HG03139 (cell line): ENCODE data around the gene GYPA.
"Not testable (repeated sequence)": the region's sequence is repeated elsewhere in the genome, so short reads cannot be mapped to it uniquely, and the experiment has no call there.

ENCODE experiments used
- ATAC-seq: cut with Tn5 transposase; IDR thresholded peaks from one replicate; pipeline ENCODE4 v1.9.1; 2021; ENCODE audit not compliant: unreplicated experiment

GYPA gene

DNA sequence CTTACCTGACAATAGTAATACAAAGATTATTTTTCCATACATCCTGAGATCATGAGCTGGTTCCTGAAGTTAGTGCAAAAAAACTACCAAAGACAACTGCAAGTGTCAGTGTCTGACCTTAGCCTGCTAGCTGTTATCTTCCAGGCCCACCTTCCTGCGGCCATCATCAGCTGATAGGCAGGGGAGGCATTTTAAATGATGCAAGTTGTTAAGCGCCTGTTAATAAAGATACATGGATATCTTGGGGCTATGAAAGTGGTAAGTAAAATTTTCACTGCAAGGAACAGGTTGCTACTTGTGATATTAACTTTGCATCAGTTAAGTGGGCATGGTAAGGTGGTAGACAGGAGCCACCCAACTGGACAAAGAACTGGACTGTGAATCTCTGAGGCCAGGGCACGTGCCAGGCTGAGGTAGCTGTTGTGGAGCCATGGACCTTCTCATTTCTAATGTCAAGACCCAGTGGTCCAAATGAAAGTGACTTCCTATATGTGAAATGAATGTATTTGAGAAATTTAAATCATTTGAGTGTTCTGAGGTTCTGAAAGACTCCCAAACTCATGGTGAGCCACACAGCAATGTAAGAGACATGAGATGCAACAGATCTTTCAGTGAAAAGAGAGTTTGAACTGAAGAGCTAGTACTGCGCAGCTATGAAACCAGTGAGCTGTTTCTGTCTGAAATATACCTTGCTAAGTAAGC is at the start of gene GYPA:
GYPA (minus strand) TSS at position 125 of the 702 bp plus-strand sequence; CDS start at position 42, 83 bp downstream.
- ATAC-seq: not testable (repeated sequence)

GRCh38 chr4:144190009-144190408 is 49.5 kb upstream of the GYPA start:
- no peak for ATAC-seq

GRCh38 chr4:144189121-144189520 is 48.6 kb upstream of the GYPA start:
- peak; percentile 82 for ATAC-seq

GRCh38 chr4:144185086-144185485 is 44.6 kb upstream of the GYPA start:
- no peak for ATAC-seq

GRCh38 chr4:144183165-144183564 is 42.6 kb upstream of the GYPA start:
- ATAC-seq: no peak

DNA sequence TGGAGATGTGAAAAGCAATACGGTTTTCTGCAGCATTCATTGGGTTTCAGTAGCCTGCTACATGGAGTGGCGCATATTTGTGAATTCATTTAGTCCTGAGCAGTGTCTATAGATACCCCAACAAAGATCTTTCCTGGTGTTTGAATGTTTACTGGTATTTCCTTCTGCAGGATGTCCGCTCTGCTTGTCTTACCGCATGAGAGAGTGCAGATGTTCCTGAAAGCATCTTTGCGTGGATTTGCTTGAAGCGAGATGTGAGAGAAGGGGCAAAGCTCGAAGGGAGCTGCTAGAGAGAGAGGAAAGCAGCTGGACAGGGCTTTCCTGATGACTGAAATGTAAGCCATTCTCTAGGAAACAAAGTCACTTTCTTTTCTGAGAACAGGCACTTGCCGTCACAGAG is 40.9 kb upstream of the GYPA start:
- ATAC-seq: no peak

GRCh38 chr4:144179152-144179739 is 38.7 kb upstream of the GYPA start:
- ATAC-seq: no peak

DNA sequence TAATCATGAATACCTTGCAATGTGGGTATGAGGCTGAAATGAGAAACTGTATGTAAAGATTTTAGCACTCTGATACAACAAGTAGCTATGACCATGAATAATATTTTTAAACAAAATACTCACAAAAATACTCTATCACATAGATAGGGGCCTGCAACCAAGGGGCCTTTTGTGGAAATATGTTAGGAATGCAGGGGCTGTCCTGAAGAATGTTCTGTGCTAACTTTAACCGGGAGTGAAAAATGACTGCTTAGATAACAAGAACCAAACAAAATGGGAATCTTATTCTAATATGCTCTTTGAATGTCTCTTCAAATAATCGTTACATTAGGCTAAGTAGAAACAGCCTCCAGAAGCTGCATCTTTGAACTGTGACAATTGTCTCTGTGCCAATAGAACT is 37.9 kb upstream of the GYPA start:
- no peak for ATAC-seq

- no peak for ATAC-seq
Measured at GRCh38 chr4:144176476-144176875, 36.0 kb upstream of the GYPA start.

DNA sequence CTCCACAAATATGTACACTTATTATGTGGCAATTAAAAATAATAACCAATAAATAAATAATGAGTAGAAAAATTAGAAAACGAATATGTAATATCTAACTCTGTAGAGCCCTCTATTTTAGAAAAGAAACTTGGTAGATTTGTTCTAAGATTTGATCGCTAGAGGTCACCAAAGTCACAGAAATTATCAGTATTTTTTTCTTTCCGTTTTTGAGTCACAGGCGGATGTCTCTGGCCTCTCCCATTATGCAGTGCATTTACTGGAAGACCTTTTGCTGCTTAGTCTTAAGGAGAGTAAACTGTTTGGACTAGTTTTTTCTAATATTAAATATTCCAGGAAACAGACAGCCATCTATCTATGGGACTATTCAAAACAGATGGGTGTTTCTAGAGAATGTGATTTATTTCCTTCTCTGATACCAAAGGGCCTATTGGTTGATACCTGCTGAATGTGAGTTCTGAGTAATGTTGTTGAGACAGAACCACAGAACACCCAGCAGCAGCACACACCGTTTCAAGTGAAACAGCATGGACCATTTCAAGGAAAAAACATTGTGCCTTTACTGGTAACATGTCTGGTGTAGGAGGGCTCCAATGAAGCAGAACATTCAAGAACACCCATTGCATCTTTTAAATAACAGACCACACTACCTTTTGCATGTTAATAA is 34.0 kb upstream of the GYPA start:
- peak; percentile 58 for ATAC-seq

GRCh38 chr4:144171697-144172096 is 31.2 kb upstream of the GYPA start:
- no peak for ATAC-seq

- no peak for ATAC-seq
Measured at GRCh38 chr4:144169211-144169610, 28.7 kb upstream of the GYPA start.

GRCh38 chr4:144154044-144154443 is 13.5 kb upstream of the GYPA start:
- ATAC-seq: no peak

- peak; percentile 76 for ATAC-seq
Measured at GRCh38 chr4:144142690-144143326, 2.3 kb upstream of the GYPA start.

DNA sequence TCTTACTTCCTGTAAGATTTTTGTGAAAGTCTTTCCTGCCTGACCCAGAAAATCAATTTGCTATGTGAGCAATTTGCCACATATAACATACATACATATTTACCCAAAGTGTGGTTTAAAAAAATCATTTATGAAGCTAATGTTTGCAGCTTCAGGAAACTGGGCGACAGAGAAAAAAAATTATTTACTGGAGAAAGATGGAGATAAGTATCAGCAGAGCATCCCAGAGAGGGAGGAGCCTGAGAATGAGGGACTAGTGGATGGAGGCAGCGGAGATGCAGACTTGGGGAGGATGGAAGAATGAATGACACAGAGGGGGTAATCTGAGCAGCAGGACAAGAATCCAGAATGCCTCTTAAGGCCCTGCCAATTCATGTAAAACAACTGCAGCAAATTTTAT is 975 bp upstream of the GYPA start:
- no peak for ATAC-seq

DNA sequence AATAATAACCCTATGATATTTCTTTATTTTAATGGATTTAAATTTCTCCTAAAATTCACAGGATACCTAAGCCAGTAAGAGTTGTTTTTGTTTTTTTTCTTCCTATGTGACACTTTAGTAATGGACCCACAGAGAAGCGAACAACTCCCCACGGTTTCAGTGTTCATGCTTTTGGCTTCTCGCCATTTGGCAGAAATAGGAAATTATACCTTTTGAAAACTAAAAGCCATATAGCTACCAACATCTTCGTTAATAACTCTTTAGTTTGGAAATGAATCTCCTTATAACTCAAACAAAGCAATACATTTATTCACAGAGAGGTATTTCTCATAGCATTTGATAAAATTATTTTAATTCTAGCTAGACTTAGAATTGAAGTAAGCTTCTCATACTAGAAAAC is 527 bp downstream of the GYPA start:
- not testable (repeated sequence) for ATAC-seq

DNA sequence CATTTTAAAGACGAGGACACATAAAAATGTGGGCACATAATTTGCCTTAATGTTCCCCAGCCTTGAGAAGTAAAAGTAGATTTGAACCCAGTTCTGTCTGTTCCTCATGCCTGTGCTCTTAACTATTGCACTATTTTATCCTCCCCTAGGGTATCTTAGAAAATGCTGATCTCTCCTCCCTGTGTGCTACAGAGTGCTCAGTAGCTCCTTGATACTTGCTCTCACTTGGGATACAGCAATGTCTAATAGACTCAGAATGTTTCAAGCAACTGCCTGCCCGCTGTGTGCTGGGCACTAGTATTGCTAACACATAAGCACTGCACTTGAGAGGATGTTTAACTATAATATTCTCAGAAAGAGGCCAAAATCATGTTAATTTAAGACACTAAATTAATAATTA is 971 bp downstream of the GYPA start:
- ATAC-seq: not testable (repeated sequence)

- ATAC-seq: not testable (repeated sequence)
Measured at GRCh38 chr4:144138239-144138638, 2.3 kb downstream of the GYPA start.

DNA sequence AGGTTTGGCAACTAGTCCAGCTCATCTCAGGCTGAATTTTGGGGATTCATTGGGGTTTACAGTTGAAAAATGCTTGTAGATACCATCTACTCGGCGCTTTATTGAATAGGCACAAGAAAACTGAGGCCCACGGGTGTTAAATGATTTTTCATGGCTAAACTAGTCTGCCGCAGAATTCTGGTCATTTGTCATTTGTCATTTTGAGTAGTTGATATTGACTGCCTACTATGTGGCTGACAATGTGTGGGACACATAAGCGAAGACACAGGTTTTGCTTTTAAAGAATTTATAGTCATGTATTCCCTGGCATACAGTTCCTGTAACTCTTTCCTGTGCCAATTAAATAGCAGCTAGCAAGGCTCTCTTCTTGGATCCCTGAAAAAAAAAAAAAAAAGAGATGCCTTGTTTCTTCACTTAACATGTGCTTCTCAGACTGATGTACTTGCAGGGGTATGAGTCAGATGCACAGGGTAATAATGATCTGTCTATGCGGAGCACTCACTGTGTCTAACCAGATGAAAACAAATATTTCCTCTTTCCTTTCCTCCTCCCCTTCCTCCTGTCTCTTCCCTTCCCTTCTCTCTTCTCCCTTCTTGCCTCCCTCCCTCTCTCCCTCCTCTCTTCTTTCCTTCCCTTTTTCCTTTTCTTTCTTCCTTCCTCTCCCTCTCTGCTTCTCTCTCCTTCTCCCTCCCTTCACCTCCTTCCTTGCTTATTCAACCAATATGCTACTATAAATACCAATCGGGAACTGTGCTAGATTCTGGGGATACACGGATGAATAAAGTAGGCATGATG is 3.2 kb downstream of the GYPA start:
- ATAC-seq: not testable (repeated sequence)

- not testable (repeated sequence) for ATAC-seq
Measured at GRCh38 chr4:144136189-144136588, 4.3 kb downstream of the GYPA start.

DNA sequence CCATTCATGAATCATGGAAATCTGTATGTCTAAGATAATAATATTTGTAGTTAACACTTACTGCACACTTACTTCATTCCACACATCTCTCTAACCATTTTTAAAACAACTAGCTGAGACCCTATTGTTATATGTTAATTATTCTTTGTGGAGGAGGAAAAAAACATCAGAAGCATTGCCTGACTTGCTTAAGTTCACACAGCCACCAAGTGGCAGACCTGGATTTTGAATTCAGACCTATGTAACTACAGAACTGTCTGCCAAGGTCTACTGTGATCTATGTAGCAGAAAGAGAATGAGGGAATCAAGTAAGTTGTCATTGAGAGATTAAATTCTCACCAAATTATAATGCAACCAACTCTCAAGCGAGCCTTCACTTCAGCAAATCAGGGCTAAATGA is 10.4 kb downstream of the GYPA start:
- not testable (repeated sequence) for ATAC-seq
